IMR-90 (cell line): ENCODE data around the gene SYNE1. TPM values are rescaled to one million over a fixed set of nuclear protein-coding genes. Genes with fewer than 3 reads are reported as not detected.

Source experiments
- ATAC-seq: fragments of 200-7000 bp; cut with Tn5 transposase; 2 replicates; pipeline ENCODE4 v1.9.1; 2020; ENCODE audit warnings: low read depth, mild to moderate bottlenecking, moderate library complexity
- BruUV-seq: library from RNA; stranded (reverse); fragments of 400-500 nt; replicated peaks from 2 replicates; lab custom pipeline; 2021; lab: Mats Ljungman, UMichigan
- CTCF ChIA-PET: fragments of 300-600 bp; formaldehyde crosslinking; extraction: SDS; loops from one replicate; lab custom pipeline; 2021; ENCODE audit warnings: antibody characterized with exemption; lab: Yijun Ruan, JAX
- POLR2A ChIA-PET: fragments of 300-600 bp; sonication (Branson Sonifier 250); formaldehyde crosslinking; loops from one replicate; lab custom pipeline; 2022; ENCODE audit warnings: antibody characterized with exemption; ENCODE audit not compliant: unreplicated experiment; lab: Charles Lee
- DNase-seq: peaks from one replicate; pipeline ENCODE4 v3.0.0; 2013
- H2AFZ ChIP-seq: replicated peaks from 2 replicates; pipeline ENCODE3; 2013; ENCODE audit warnings: low read length, mild to moderate bottlenecking; ENCODE audit not compliant: poor library complexity
- H2AK5ac ChIP-seq: 2 replicates; pipeline ENCODE4 v1.6.1; 2013; ENCODE audit warnings: low read depth, low read length, inconsistent platforms
- H2AK9ac ChIP-seq: replicated peaks from 2 replicates; pipeline ENCODE3; 2013; ENCODE audit warnings: mild to moderate bottlenecking, low read depth, low read length, moderate library complexity; ENCODE audit not compliant: poor library complexity
- H2BK120ac ChIP-seq: 2 replicates; pipeline ENCODE4 v1.6.1; 2013; ENCODE audit warnings: low read depth, low read length, inconsistent platforms
- H2BK15ac ChIP-seq: 3 replicates; pipeline ENCODE4 v1.6.1; 2013; ENCODE audit warnings: low read depth, low read length, inconsistent platforms
- H2BK20ac ChIP-seq: 2 replicates; pipeline ENCODE4 v1.6.1; 2013; ENCODE audit warnings: low read depth, mild to moderate bottlenecking, inconsistent platforms, low read length, moderate library complexity
- H2BK5ac ChIP-seq: 2 replicates; pipeline ENCODE4 v1.6.1; 2013; ENCODE audit warnings: mild to moderate bottlenecking, low read depth, low read length, inconsistent platforms; ENCODE audit not compliant: poor library complexity, severe bottlenecking
- H3K14ac ChIP-seq: replicated peaks from 2 replicates; pipeline ENCODE4 v1.6.1; 2013; ENCODE audit warnings: low read depth, low read length, inconsistent platforms
- H3K18ac ChIP-seq: 2 replicates; pipeline ENCODE4 v1.6.1; 2013; ENCODE audit warnings: low read depth, low read length, control low read depth
- H3K23ac ChIP-seq: 2 replicates; pipeline ENCODE4 v1.6.1; 2013; ENCODE audit warnings: low read depth, low read length, inconsistent platforms
- H3K27ac ChIP-seq: 2 replicates; pipeline ENCODE4 v1.5.1; 2013; ENCODE audit warnings: mild to moderate bottlenecking, control low read depth, low read length; ENCODE audit not compliant: insufficient read depth
- H3K27me3 ChIP-seq: 2 replicates; pipeline ENCODE4 v1.6.1; 2013; ENCODE audit warnings: low read length; ENCODE audit not compliant: control insufficient read depth, insufficient read depth
- H3K36me3 ChIP-seq: 2 replicates; pipeline ENCODE4 v1.6.1; 2013; ENCODE audit warnings: low read length, mixed read lengths; ENCODE audit not compliant: control insufficient read depth, insufficient read depth
- H3K4ac ChIP-seq: 2 replicates; pipeline ENCODE4 v1.6.1; 2013; ENCODE audit warnings: low read depth, low read length, inconsistent platforms
- H3K4me1 ChIP-seq: 2 replicates; pipeline ENCODE4 v1.6.1; 2013; ENCODE audit warnings: low read length, mixed read lengths; ENCODE audit not compliant: control insufficient read depth, insufficient read depth
- H3K4me2 ChIP-seq: 2 replicates; pipeline ENCODE4 v1.6.1; 2013; ENCODE audit warnings: low read depth, mild to moderate bottlenecking, control low read depth, low read length, moderate library complexity
- H3K4me3 ChIP-seq: 2 replicates; pipeline ENCODE4 v1.5.1; 2013; ENCODE audit warnings: low read depth, mild to moderate bottlenecking, control low read depth, low read length, moderate library complexity; ENCODE audit not compliant: insufficient read depth
- H3K56ac ChIP-seq: 2 replicates; pipeline ENCODE4 v1.6.1; 2013; ENCODE audit warnings: low read length, inconsistent platforms; ENCODE audit not compliant: insufficient read depth; ENCODE audit errors: extremely low read depth
- H3K79me1 ChIP-seq, 2 experiments: 2 replicates each; pipeline ENCODE4 v1.6.1; 2013; ENCODE audit warnings: low read length in 2 of 2, inconsistent platforms in 1 of 2, low read depth in 1 of 2
- H3K9ac ChIP-seq: 2 replicates; pipeline ENCODE4 v1.6.1; 2013; ENCODE audit warnings: low read depth, low read length, control low read depth
- H3K9me1 ChIP-seq: 2 replicates; pipeline ENCODE4 v1.6.1; 2013; ENCODE audit warnings: low read length, inconsistent platforms; ENCODE audit not compliant: insufficient read depth
- H3K9me3 ChIP-seq: 2 replicates; pipeline ENCODE4 v1.6.1; 2013; ENCODE audit warnings: low read length; ENCODE audit not compliant: control insufficient read depth, insufficient read depth
- H4K20me1 ChIP-seq: 2 replicates; pipeline ENCODE4 v1.6.1; 2013; ENCODE audit warnings: low read length, inconsistent platforms; ENCODE audit not compliant: insufficient read depth
- H4K5ac ChIP-seq: 2 replicates; pipeline ENCODE4 v1.6.1; 2013; ENCODE audit warnings: mild to moderate bottlenecking, low read depth, low read length, control low read depth
- H4K8ac ChIP-seq, 2 experiments: 2 replicates each; pipeline ENCODE4 v1.6.1; 2013; ENCODE audit warnings: low read depth in 2 of 2, low read length in 2 of 2, control low read depth in 1 of 2, inconsistent platforms in 1 of 2
- H4K91ac ChIP-seq: 2 replicates; pipeline ENCODE4 v1.6.1; 2013; ENCODE audit warnings: low read depth, low read length, inconsistent platforms; ENCODE audit not compliant: insufficient read depth
- FOS ChIP-seq: fragments of 150-350 bp; IDR thresholded peaks from 2 replicates; pipeline ENCODE4 v1.6.1; 2016; ENCODE audit warnings: low read depth, low read length
- MAFK ChIP-seq: IDR thresholded peaks from 2 replicates; pipeline ENCODE4 v1.6.1; 2012; ENCODE audit warnings: low read depth, low read length, improper control_type of control experiment
- MAZ ChIP-seq: IDR thresholded peaks from 2 replicates; pipeline ENCODE4 v1.6.1; 2012; ENCODE audit warnings: low read depth, mild to moderate bottlenecking, low read length, improper control_type of control experiment, moderate library complexity, borderline replicate concordance
- MXI1 ChIP-seq: IDR thresholded peaks from 2 replicates; pipeline ENCODE4 v1.6.1; 2012; ENCODE audit warnings: low read depth, mild to moderate bottlenecking, low read length, moderate library complexity, borderline replicate concordance
- RAD21 ChIP-seq: IDR thresholded peaks from 2 replicates; pipeline ENCODE4 v1.6.1; 2012; ENCODE audit warnings: low read length, improper control_type of control experiment
- WGBS, 2 experiments: methylation state at CpG; one replicate each; pipeline versions ENCODE4 v1.1.5 to v1.1.7; 2013; ENCODE audit warnings: missing lambda C conversion rate in 2 of 2; ENCODE audit not compliant: insufficient read length in 1 of 2; ENCODE audit errors: extremely low coverage in 2 of 2; 5-methylcytosine and 5-hydroxymethylcytosine counted together
- dilution Hi-C: fragments of 300-500 bp; cut with HindIII; formaldehyde crosslinking; loops from one replicate; pipeline ENCODE4 v1.14.3; 2018; ENCODE audit warnings: low sequenced_read_pairs; ENCODE audit not compliant: unreplicated experiment
- in situ Hi-C: fragments of 300-500 bp; cut with MboI; formaldehyde crosslinking; loops from 3 replicates; pipeline ENCODE4 v1.14.3; 2019; ENCODE audit warnings: low sequenced_read_pairs, inconsistent platforms, mixed read lengths
- intact Hi-C: fragments of 100-400 bp; cut with micrococcal nuclease; formaldehyde crosslinking; loops from 2 replicates; pipeline ENCODE4 v1.10.0; 2022
- polyA plus RNA-seq, 3 experiments: library from polyadenylated mRNA; depleted of rRNA; stranded (reverse); fragments of >200 nt; gene quantifications; 2 replicates each; pipeline ENCODE4 v1.2.3, GENCODE V29; 2012; ENCODE audit warnings: low replicate concordance in 1 of 3
- total RNA-seq: library from RNA; depleted of rRNA; stranded (reverse); fragments of >200 nt; gene quantifications from 2 replicates; pipeline ENCODE4 v1.2.3, GENCODE V29; 2012

SYNE1 gene
- total and polyA plus RNA-seq, 2 of the 4 experiments (the other 2 are of a cell fraction) = 34.1 to 159 TPM

DNA sequence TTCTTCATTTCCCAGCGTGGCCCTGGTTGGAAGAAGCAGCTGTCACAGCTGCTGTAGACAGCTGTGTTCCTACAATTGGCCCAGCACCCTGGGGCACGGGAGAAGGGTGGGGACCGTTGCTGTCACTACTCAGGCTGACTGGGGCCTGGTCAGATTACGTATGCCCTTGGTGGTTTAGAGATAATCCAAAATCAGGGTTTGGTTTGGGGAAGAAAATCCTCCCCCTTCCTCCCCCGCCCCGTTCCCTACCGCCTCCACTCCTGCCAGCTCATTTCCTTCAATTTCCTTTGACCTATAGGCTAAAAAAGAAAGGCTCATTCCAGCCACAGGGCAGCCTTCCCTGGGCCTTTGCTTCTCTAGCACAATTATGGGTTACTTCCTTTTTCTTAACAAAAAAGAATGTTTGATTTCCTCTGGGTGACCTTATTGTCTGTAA is 537.0 kb downstream of the SYNE1 start:
- WGBS, 2 experiments = 57% methylated on average over 1 of the region's 7 CpGs; no CpG with 5 or more reads in 1 of the 2 experiments
- CTCF ChIA-PET = no interaction called here
- intact Hi-C loops = no loop called here

More for the DNA sequence above, 537.0 kb downstream of the SYNE1 start:
- peak overlapping the region; percentile 32; the same call in 1 of the 3 replicates for H2BK15ac ChIP-seq
- peak overlapping the region; percentile 77 for H2BK120ac ChIP-seq
- H3K4me2 ChIP-seq = no peak overlapping the region
- no peak overlapping the region for H3K4me3 ChIP-seq
- H3K4ac ChIP-seq = peak overlapping the region; percentile 49; the same call in 1 of the 2 replicates
- H3K14ac ChIP-seq = 0 out of 2 replicates have a peak overlapping the region, but pooled peaks have one; percentile 17
- H3K27me3 ChIP-seq = no peaks in the 10 kb centered on the region
- H4K5ac ChIP-seq = peak overlapping the region; percentile 65
- H4K91ac ChIP-seq = peak overlapping the region; percentile 70
- no peaks in the 10 kb centered on the region for H4K20me1 ChIP-seq
- H3K18ac ChIP-seq = peak overlapping the region; percentile 30
- no peak overlapping the region for H3K23ac ChIP-seq
- peaks cover 9% of the 10 kb centered on the region; the same call in 1 of the 2 replicates for H3K9me1 ChIP-seq
- H3K27ac ChIP-seq = no peak overlapping the region; the same call in 1 of the 2 replicates
- no peaks in the 10 kb centered on the region for H3K36me3 ChIP-seq
- H2BK20ac ChIP-seq = peak overlapping the region; percentile 32; the same call in 1 of the 2 replicates
- in situ Hi-C loops (no loop called here), dilution Hi-C loops (no loop called here)
- peak; percentile 28 for DNase-seq
- H3K79me1 ChIP-seq = no peaks in the 10 kb centered on the region
- H2AFZ ChIP-seq = peak overlapping the region; percentile 84
- H3K4me1 ChIP-seq = peaks cover 22% of the 10 kb centered on the region
- no peak overlapping the region for H3K56ac ChIP-seq
- no TSS peak for BruUV-seq
- peak; percentile 7; the same call in 1 of the 2 replicates for ATAC-seq
- peak overlapping the region; percentile 63 for H2AK9ac ChIP-seq
- H3K9ac ChIP-seq = no peak overlapping the region
- TF ChIP-seq MAZ (peak; percentile 42; the same call in 1 of the 2 replicates), MAFK (no peak), RAD21 (no peak), FOS (no peak), MXI1 (no peak)
- no peak overlapping the region; the same call in 1 of the 2 replicates for H2AK5ac ChIP-seq
- H4K8ac ChIP-seq = peak overlapping the region; percentile 36 to 61; a peak in 3 of 4 replicates
- POLR2A ChIA-PET = no interaction called here
- H2BK5ac ChIP-seq = peak overlapping the region; percentile 32
- peaks cover 3% of the 10 kb centered on the region for H3K9me3 ChIP-seq
